NCI-H1694 (cell line): ENCODE data around the gene CCDC171.

Source experiments
- DNase-seq: peaks from one replicate; lab custom pipeline; 2025; lab: John Stamatoyannopoulos, UW

Gene CCDC171

DNA sequence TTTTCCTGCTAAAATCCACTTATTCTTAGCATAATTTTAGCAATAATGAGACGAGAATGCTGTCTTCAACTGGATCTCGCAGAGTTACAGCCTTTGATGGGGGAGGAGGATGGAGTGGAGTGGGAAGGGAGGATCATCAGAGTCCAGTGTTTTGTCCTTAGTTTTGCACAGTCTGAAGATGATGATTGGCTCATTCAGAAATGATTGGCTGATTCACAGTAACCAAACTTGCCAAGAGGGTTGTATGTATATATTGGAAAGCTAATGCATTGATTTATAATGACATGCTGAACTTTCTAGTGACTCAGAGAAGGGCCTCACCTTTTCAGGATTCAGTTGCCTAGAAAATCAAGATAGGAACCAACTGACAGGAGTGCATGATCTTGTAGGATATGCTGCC lies 448.0 kb downstream of the CCDC171 start:
- no peak for DNase-seq

DNA sequence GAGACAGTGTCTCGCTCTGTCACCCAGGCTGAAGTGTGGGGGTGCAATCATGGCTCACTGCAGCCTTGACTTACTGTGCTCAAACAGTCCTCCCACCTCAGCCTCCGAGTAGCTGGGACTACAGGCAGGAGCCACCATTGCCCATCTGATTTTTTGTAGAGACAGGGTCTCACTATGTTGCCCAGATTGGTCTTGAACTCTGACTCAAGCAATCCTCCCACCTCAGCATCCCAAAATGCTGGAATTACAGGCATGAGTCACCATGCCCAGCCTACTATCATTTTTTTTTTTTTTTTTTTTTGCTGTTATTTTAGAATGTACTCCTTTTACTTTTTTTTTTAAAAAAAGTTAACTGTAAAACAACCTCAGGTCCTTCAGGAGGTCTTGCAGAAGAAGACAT lies 449.0 kb downstream of the CCDC171 start:
- DNase-seq = no peak

DNA sequence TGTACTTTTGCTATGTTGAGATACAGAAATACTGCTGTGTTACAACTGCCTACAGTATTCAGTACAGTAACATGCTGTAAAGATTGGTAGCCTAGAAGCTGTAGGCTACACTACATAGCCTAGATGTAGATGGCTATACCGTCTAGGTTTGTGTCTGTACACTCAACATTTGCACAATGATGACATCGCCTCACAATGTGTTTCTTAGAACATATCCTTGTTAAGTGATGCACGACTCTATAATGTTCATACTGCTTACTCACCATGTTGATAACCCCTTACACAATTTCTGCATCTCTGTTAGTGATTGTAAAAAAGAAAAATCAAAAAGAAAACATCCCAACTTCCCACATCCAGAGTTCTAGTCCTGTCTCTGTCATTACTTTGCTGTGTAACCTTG lies 450.0 kb downstream of the CCDC171 start:
- DNase-seq = no peak

DNA sequence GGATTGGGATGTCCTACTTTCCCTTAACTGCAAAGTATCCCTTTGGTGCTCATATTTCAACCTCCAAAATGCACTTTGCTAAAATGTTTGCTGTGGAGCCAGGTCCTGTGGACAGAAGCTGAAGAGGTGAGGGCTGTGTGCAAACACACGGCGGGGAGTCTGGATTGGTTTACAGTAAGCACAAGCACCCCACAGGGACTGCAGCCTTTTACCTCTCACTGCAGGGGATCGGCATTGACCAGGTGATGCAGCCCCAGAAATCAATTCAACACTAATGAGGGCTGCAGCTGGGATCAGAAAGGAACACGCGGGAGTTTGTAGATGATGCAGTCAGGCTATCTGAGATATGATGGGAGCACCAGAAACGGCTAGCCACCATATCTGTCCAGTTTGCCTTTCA lies 450.9 kb downstream of the CCDC171 start:
- no peak for DNase-seq

DNA sequence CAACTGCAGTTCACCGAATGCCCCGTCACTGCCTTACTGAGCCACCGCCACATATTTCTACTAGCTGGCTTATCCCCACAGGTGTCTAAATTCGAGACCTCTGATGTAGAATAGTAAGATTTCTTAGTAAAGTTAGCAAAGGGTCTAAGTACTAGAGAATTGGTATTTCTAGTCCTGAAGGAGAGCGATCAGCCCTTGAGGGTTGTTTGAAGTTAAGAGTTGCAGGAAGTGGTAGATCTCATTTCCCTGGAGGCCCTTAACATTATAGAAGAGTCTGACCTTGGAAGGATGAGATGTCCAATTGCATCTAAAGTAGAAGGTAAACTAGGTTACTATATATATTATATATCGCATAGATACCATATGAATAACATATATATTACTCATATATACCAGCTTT lies 451.8 kb downstream of the CCDC171 start:
- no peak for DNase-seq

DNA sequence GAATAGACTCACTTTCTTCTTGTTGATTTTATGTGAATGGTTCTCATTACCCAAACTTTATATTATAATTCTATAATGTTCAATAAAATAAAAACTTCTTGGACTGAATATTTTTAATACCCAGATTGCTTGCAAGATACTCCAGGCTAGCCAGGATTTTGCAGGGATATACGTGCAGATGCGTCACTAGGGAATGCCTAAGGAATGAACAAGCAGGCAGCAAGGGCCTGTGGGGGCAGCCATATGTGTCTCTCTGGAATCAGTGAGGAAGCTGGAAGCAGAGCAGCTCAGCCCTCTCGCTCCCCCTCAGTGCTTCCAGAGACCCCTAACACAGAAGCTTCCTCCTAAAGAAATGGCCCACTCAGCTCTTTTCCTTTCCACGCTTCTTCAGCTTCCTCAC lies 457.4 kb downstream of the CCDC171 start:
- DNase-seq = no peak

DNA sequence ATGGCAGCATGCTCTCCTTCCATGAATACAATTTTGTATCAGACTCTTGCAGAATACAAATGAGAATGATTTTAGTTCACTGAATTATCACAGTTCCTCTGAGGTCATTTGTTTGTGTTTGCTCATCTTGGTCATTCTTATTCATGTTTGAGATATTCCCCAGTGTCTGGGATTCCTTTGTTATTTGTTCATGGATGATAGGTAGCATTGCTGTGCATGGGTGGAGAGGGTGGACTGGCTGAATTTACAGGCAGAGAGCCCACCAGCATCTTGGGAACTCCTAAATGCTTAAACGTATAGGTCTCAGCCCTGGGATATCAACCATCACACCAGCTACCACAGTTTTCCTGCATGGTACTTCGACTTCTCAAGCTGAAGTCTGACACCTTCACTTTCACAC lies 459.8 kb downstream of the CCDC171 start:
- no peak for DNase-seq

DNA sequence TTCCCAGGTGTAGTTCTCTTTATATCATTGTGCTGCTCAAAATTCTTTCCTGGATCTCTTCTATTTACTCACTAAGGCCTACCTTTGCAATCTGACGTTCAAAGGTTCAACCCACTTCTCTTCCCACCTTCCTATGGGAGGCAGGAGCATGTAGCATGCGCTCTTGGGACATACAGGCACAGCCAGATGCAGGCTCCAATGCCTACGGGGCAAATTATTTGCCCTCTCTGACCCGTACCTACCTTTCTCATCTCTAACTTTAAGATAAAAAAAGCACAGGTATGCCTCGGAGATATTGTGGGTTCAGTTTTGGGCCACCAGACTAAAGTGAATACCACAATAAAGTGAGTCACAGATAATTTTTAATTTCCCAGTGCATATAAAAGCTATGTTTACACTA lies 460.5 kb downstream of the CCDC171 start:
- no peak for DNase-seq

DNA sequence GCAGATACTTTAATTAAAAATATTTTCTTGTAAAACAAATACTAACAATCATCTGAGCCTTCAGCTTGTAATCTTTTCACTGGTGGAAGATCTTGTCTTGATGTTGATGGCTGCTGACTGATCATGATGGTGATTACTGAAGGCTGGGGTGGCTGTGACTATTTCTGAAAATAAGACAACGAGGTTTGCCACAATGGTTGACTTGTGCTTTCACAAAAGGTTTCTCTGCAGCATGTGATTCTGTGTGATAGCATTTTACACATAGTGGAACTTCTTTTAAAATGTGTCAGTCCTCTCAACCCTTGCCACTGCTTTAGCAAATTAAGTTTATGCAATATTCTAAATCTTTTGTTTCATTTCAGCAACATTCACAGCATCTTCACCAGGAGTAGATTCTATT lies 461.0 kb downstream of the CCDC171 start:
- no peak for DNase-seq

DNA sequence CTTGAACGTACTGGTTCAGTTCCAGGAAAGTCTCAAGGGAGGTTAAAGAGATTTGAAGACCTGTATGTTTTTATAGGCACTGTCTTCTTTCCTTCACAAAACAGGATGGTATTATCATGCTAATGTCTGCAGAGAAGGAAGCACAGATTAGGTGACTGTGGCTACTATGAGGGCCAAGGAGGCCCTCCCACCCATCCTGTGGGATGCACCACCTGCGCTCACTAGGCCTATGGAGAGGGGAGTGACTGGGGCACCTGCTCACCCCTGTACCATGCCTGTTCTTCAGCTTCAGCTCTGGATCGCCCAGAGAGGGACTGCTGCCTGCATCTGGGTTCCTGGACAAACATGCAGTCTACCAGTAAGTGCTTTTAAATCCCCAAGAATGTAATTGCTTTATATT lies 469.4 kb downstream of the CCDC171 start:
- DNase-seq = no peak

DNA sequence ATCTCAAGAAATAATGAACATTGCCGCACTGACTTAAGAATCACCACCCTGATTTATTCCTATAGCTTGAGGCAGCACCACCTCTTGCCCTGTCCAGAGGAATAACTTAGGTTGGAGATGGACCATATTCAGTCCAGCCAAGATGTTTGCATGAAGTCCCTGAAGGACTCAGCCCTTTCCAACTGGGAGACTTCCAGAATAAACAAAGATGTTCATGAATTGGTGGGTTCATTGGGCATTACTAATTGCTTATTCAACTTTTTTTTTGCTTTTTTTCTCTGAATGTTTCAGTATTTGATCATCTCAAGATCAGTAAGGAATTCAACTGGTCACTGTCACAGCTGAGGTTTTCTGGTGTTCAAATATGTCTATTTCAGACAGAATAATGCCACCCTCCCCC lies 470.6 kb downstream of the CCDC171 start:
- no peak for DNase-seq
